C4-2B (cell line): ENCODE data around the gene LTB4R2.

Experiments
- ZFX ChIP-seq: fragments of 450-650 bp; IDR thresholded peaks from 2 replicates; pipeline ENCODE4 v1.6.1; 2017
- TF ChIP-seq, protein P1 (sequence below): fragments of 450-650 bp; conservative IDR thresholded peaks from 2 replicates; pipeline ENCODE4 v1.5.1; 2017; ENCODE audit warnings: mild to moderate bottlenecking

DNA sequence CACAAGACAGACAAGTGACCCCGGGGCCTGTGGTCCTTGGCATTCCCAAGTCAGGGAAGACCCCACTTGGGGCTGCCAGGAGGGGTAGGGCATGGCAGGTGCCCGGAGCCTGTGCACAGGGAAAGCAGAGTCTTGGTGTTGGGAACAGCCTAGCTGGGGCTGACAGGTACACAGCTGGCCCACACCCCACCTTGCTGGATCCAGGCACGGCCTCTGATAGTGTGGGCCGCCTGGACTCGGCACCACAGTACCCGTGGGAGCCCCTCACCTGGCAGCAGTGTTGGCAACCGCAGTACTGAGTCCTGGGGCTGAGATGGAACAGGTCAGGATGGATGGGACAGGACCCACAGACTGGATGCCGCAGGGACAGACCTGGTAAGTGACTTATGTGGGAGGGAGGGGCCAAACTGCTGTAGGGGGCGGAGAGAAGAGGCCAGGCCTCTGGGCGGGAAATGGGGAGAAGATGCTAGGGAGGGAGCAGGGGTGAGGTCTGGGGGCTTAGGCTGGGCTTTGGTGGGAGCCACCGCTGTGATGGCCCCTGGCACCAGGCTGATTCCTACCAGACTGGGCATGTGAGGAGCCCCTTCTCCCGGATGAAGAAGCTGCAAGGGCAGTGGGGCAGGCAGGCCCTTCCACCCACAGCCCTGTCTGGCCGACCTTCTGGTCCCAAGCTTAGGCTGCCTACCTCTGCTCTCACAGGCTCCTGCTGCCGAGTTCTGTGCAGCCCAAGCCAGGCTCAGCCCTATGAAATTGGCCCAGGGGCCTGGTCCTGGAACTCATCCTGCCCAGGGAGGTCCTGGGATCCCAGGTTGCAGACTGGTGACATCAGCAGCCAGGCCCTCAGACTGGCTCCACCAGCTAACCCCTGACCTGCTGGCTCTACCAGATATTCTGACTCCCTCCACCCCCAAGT lies 46.9 kb upstream of the LTB4R2 start, which contains the start of gene TGM1:
- TF ChIP-seq, protein P1, sequence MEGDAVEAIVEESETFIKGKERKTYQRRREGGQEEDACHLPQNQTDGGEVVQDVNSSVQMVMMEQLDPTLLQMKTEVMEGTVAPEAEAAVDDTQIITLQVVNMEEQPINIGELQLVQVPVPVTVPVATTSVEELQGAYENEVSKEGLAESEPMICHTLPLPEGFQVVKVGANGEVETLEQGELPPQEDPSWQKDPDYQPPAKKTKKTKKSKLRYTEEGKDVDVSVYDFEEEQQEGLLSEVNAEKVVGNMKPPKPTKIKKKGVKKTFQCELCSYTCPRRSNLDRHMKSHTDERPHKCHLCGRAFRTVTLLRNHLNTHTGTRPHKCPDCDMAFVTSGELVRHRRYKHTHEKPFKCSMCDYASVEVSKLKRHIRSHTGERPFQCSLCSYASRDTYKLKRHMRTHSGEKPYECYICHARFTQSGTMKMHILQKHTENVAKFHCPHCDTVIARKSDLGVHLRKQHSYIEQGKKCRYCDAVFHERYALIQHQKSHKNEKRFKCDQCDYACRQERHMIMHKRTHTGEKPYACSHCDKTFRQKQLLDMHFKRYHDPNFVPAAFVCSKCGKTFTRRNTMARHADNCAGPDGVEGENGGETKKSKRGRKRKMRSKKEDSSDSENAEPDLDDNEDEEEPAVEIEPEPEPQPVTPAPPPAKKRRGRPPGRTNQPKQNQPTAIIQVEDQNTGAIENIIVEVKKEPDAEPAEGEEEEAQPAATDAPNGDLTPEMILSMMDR = no peak
- TF ChIP-seq ZFX = no peak
